ENCODE results near the gene DNAH2.

The DNAH2 gene

DNA sequence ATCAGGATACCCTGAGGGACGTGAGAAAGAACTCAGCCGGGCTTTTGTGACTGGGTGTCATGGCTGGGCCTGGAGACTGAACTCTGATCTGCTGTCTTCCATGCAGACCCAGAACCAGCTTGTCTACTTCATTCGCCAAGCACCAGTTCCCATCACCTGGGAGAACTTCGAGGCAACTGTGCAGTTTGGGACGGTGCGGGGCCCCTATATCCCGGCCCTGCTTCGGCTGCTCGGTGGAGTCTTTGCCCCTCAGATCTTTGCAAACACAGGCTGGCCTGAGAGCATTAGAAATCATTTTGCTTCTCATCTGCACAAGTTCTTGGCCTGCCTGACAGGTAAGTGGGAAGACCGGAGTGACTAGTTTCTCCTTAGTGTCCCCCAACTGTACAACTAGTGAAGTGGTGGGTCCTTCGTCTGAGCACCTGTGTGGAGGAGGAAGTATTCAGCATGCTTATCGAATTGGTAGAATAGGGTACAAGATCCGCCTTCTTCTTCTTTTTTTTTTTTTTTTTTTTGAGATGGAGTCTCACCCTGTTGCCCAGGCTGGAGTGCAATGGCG, 15.5 kb downstream of the DNAH2 start:
- no peaks in the 10 kb centered on the region for H3K79me2 ChIP-seq (ENCODE audit: insufficient read depth, low read length)

DNA sequence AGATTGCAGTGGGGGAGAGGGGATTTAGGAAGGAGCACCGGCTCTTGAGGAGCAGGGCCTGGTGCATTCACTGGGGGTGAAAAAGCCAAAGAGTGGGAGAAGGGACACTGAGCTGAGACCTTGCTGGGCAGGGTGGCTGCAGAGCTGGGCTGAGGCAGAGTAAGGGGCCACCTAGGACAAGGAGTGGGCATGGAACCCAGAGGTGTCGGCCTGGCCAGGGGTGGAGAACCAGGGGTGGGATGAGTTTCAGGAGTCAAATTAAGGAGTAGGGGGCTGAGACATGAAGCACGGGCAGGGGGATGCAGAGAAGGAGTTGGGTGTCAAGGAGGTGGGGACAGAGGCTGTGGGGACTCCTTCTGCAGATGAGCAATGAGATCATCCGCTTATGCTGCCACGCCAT, 20.1 kb downstream of the DNAH2 start:
- no peaks in the 10 kb centered on the region for H3F3A ChIP-seq (ENCODE audit: low read depth)
- no peaks in the 10 kb centered on the region for H3K9me2 ChIP-seq (replicated peaks; ENCODE audit: low read depth, low read length)
- no peak overlapping the region for H2AFZ ChIP-seq (ENCODE audit: low read length)
- no peak overlapping the region for H3K9ac ChIP-seq (ENCODE audit: low read depth, low read length, poor library complexity, severe bottlenecking)
- H3K4me3 ChIP-seq (ENCODE audit: low read length, poor library complexity, severe bottlenecking): no peak overlapping the region
- H3K9me3 ChIP-seq (ENCODE audit: insufficient read depth, low read depth, low read length): no peaks in the 10 kb centered on the region
- H3K27me3 ChIP-seq (ENCODE audit: insufficient read depth, low read length, poor library complexity, severe bottlenecking): no peaks in the 10 kb centered on the region
- no peaks in the 10 kb centered on the region for H3K79me2 ChIP-seq (ENCODE audit: insufficient read depth, low read length)
- H3K4me2 ChIP-seq (ENCODE audit: low read depth, low read length, poor library complexity, severe bottlenecking): no peak overlapping the region
- H4K20me1 ChIP-seq (ENCODE audit: insufficient read depth, low read length, poor library complexity, severe bottlenecking): no peaks in the 10 kb centered on the region
- no peak for TF ChIP-seq EZH2phosphoT487 (IDR thresholded peaks at IDR 0.05; ENCODE audit: borderline replicate concordance)
- TF ChIP-seq, protein P1, sequence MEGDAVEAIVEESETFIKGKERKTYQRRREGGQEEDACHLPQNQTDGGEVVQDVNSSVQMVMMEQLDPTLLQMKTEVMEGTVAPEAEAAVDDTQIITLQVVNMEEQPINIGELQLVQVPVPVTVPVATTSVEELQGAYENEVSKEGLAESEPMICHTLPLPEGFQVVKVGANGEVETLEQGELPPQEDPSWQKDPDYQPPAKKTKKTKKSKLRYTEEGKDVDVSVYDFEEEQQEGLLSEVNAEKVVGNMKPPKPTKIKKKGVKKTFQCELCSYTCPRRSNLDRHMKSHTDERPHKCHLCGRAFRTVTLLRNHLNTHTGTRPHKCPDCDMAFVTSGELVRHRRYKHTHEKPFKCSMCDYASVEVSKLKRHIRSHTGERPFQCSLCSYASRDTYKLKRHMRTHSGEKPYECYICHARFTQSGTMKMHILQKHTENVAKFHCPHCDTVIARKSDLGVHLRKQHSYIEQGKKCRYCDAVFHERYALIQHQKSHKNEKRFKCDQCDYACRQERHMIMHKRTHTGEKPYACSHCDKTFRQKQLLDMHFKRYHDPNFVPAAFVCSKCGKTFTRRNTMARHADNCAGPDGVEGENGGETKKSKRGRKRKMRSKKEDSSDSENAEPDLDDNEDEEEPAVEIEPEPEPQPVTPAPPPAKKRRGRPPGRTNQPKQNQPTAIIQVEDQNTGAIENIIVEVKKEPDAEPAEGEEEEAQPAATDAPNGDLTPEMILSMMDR (conservative IDR thresholded peaks at IDR 0.05; ENCODE audit: low read length): no peak
- no peaks in the 10 kb centered on the region for H3K4me1 ChIP-seq (ENCODE audit: insufficient read depth, low read length, poor library complexity, severe bottlenecking)
- no peaks in the 10 kb centered on the region for H3K36me3 ChIP-seq (ENCODE audit: insufficient read depth, low read length)

More for the DNA sequence above, 15.5 kb downstream of the DNAH2 start:
- Histone ChIP-seq H4K20me1 (ENCODE audit: insufficient read depth, low read length, poor library complexity, severe bottlenecking) (no peaks in the 10 kb centered on the region), H3K9me2 (replicated peaks; ENCODE audit: low read depth, low read length) (no peaks in the 10 kb centered on the region), H3K36me3 (ENCODE audit: insufficient read depth, low read length) (no peaks in the 10 kb centered on the region), H3K27me3 (ENCODE audit: insufficient read depth, low read length, poor library complexity, severe bottlenecking) (no peaks in the 10 kb centered on the region), H3K9ac (ENCODE audit: low read depth, low read length, poor library complexity, severe bottlenecking) (no peak overlapping the region), H3K4me3 (ENCODE audit: low read length, poor library complexity, severe bottlenecking) (no peak overlapping the region), H2AFZ (ENCODE audit: low read length) (no peak overlapping the region), H3K9me3 (ENCODE audit: insufficient read depth, low read depth, low read length) (no peaks in the 10 kb centered on the region), H3K4me2 (ENCODE audit: low read depth, low read length, poor library complexity, severe bottlenecking) (no peak overlapping the region), H3F3A (ENCODE audit: low read depth) (no peaks in the 10 kb centered on the region), H3K4me1 (ENCODE audit: insufficient read depth, low read length, poor library complexity, severe bottlenecking) (no peaks in the 10 kb centered on the region)
- no peak for TF ChIP-seq EZH2phosphoT487 (IDR thresholded peaks at IDR 0.05; ENCODE audit: borderline replicate concordance)
- TF ChIP-seq, protein P1 (conservative IDR thresholded peaks at IDR 0.05; ENCODE audit: low read length): no peak

DNA sequence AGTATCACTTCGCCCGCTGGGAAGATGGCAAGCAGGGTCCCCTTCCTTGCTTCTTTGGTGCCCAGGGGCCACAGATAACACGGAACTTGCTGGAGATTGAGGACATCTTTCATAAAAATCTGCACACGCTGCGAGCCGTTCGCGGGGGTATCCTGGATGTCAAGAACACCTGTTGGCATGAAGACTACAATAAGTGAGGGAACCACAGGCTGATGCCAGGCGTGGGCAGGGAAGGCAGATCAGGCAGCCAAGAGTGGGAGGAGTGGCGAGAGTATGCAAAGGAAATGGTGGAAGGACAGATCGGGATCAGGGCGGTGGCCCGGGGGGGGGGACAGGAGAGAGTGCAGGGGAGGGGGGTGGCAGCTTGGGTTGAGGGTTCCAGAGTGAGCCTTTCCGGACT, 22.2 kb downstream of the DNAH2 start:
- no peaks in the 10 kb centered on the region for H3K36me3 ChIP-seq (ENCODE audit: insufficient read depth, low read length)
- no peaks in the 10 kb centered on the region for H3F3A ChIP-seq (ENCODE audit: low read depth)
- no peaks in the 10 kb centered on the region for H3K27me3 ChIP-seq (ENCODE audit: insufficient read depth, low read length, poor library complexity, severe bottlenecking)
- no peaks in the 10 kb centered on the region for H3K4me1 ChIP-seq (ENCODE audit: insufficient read depth, low read length, poor library complexity, severe bottlenecking)
- TF ChIP-seq, protein P1 (conservative IDR thresholded peaks at IDR 0.05; ENCODE audit: low read length): no peak
- TF ChIP-seq EZH2phosphoT487 (IDR thresholded peaks at IDR 0.05; ENCODE audit: borderline replicate concordance): no peak
- no peak overlapping the region for H3K4me2 ChIP-seq (ENCODE audit: low read depth, low read length, poor library complexity, severe bottlenecking)
- H3K9me2 ChIP-seq (replicated peaks; ENCODE audit: low read depth, low read length): no peaks in the 10 kb centered on the region
- H3K79me2 ChIP-seq (ENCODE audit: insufficient read depth, low read length): no peaks in the 10 kb centered on the region
- no peak overlapping the region for H3K9ac ChIP-seq (ENCODE audit: low read depth, low read length, poor library complexity, severe bottlenecking)
- H2AFZ ChIP-seq (ENCODE audit: low read length): no peak overlapping the region
- no peak overlapping the region for H3K4me3 ChIP-seq (ENCODE audit: low read length, poor library complexity, severe bottlenecking)
- no peaks in the 10 kb centered on the region for H4K20me1 ChIP-seq (ENCODE audit: insufficient read depth, low read length, poor library complexity, severe bottlenecking)
- H3K9me3 ChIP-seq (ENCODE audit: insufficient read depth, low read depth, low read length): no peaks in the 10 kb centered on the region
